GM21367 (cell line): ENCODE data around the gene LINC00305.

Experiments used
- ATAC-seq: cut with Tn5 transposase; IDR thresholded peaks from one replicate; pipeline ENCODE4 v1.9.1; 2021; ENCODE audit not compliant: unreplicated experiment

Gene LINC00305

GRCh38 chr18:64037812-64038414 lies 111.0 kb downstream of the LINC00305 start:
- ATAC-seq: peak; percentile 76

DNA sequence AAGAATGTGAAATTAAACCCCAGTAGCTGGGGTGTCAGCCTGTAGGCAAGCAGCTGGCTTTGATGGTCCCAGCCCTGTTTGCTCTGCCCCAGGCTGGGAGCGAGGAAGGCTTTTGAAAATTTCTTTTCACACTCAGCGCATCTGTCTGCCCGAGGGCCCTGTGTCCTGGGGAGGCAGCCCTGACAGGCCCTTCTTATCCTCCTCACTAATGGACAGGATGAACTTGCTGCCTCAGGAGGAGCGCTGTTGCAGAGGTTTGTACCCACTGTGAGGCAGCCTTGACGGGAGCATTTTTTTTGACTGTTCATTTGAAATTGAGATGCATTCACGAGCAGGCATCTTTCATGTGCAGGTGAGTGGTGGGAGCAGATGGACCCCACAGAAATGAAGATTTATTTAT lies 116.6 kb downstream of the LINC00305 start:
- no peak for ATAC-seq

DNA sequence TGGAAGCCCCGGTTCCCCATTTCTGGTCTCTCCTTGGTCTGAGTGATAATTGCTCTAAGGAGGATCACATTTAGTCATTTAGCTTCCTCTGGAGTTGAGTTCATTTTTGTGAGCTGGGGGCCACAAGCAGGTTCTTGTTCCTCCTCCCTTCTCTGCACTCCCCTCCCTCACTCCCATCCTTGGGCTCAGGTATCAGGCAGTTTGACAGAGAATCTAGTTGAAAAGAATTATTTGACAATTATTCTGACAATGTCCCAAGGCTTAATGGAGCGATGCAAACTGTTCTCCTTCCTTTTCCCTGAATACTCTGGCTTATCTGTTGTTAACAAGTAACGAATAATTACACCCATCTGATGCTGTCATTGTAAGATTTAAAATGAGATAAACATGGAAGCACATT lies 117.5 kb downstream of the LINC00305 start:
- ATAC-seq: no peak
